Fibroblast of lung (primary cell): ENCODE measurements around the gene VSIR. TPM values are rescaled to one million over a fixed set of nuclear protein-coding genes. Genes with fewer than 3 reads are reported as not detected.

ENCODE experiments used
- DNase-seq, 2 donors: peaks; one replicate each; pipeline versions ENCODE4 v3.0.0 to v3.0.0-alpha.2; 2010; ENCODE audit warnings: low read depth in 2 of 2
- H2AFZ ChIP-seq: 2 replicates; pipeline ENCODE4 v1.5.1; 2012; ENCODE audit warnings: low read length, control low read depth, inconsistent platforms
- H3K27ac ChIP-seq: 2 replicates; pipeline ENCODE4 v1.5.1; 2011; ENCODE audit warnings: low read length, control low read depth; ENCODE audit not compliant: insufficient read depth
- H3K27me3 ChIP-seq: 2 replicates; pipeline ENCODE4 v1.5.1; 2011; ENCODE audit warnings: mild to moderate bottlenecking, low read length; ENCODE audit not compliant: control insufficient read depth, insufficient read depth
- H3K36me3 ChIP-seq: 2 replicates; pipeline ENCODE4 v1.5.1; 2011; ENCODE audit warnings: low read length; ENCODE audit not compliant: control insufficient read depth, insufficient read depth
- H3K4me1 ChIP-seq: 2 replicates; pipeline ENCODE4 v1.5.1; 2011; ENCODE audit warnings: low read length; ENCODE audit not compliant: control insufficient read depth, insufficient read depth; ENCODE audit errors: extremely low read depth
- H3K4me2 ChIP-seq: 2 replicates; pipeline ENCODE4 v1.5.1; 2011; ENCODE audit warnings: low read length, control low read depth; ENCODE audit not compliant: insufficient read depth; ENCODE audit errors: extremely low read depth
- H3K4me3 ChIP-seq, 4 experiments: fragments of 200-600 bp in 1 of 4; sonication (generic) in 1 of 4; replicated peaks in 1 of 4; 2 replicates each; pipeline ENCODE4 v1.5.1; 2011 to 2016; ENCODE audit warnings: low read length in 4 of 4, low read depth in 3 of 4, mild to moderate bottlenecking in 3 of 4, control low read depth in 2 of 4, inconsistent platforms in 1 of 4, mixed read lengths in 1 of 4; ENCODE audit not compliant: insufficient read depth in 1 of 4; ENCODE audit errors: control extremely low read depth in 1 of 4
- H3K79me2 ChIP-seq: 2 replicates; pipeline ENCODE4 v1.5.1; 2012; ENCODE audit warnings: mild to moderate bottlenecking, low read length, inconsistent platforms; ENCODE audit not compliant: control insufficient read depth, insufficient read depth
- H3K9ac ChIP-seq: 2 replicates; pipeline ENCODE4 v1.5.1; 2011; ENCODE audit warnings: mild to moderate bottlenecking, low read length, control low read depth; ENCODE audit not compliant: insufficient read depth
- H3K9me3 ChIP-seq: 2 replicates; pipeline ENCODE4 v1.5.1; 2012; ENCODE audit warnings: low read depth, low read length; ENCODE audit not compliant: control insufficient read depth, insufficient read depth
- H4K20me1 ChIP-seq: 2 replicates; pipeline ENCODE4 v1.5.1; 2011; ENCODE audit warnings: low read length; ENCODE audit not compliant: control insufficient read depth, insufficient read depth; ENCODE audit errors: extremely low read depth
- CTCF ChIP-seq, 2 donors: IDR thresholded peaks in 1 of 2; conservative IDR thresholded peaks in 1 of 2; 1 replicate in 1 of 2; 2 replicates in 1 of 2; pipeline ENCODE4 v1.5.1; 2011 to 2012; ENCODE audit warnings: low read length in 2 of 2, control low read depth in 1 of 2, inconsistent platforms in 1 of 2, low read depth in 1 of 2, mild to moderate bottlenecking in 1 of 2
- EZH2 ChIP-seq: IDR thresholded peaks from 2 replicates; pipeline ENCODE4 v1.5.1; 2012; ENCODE audit warnings: low read length, control low read depth, mild to moderate bottlenecking; ENCODE audit errors: missing control alignments
- polyA plus RNA-seq, 2 donors: library from polyadenylated mRNA; depleted of rRNA in 1 of 2; stranded (reverse) in 1 of 2; unstranded in 1 of 2; fragments of >200 nt; gene quantifications; 2 replicates each; pipeline ENCODE4 v1.2.1, GENCODE V29; 2011 to 2012; ENCODE audit warnings: missing spikeins in 1 of 2
- total RNA-seq: library from RNA; depleted of rRNA; stranded (reverse); fragments of >200 nt; gene quantifications from 2 replicates; pipeline ENCODE4 v1.2.1, GENCODE V29; 2014

Gene VSIR
- total and polyA plus RNA-seq, 2 donors (not counting 1 experiment from before 2014, with no cell fraction given) = 39.9 to 44.1 TPM

GRCh38 chr10:71754562-71754961, 18.8 kb downstream of the VSIR start:
- no peaks in the 10 kb centered on the region for H3K27me3 ChIP-seq
- no peak for TF ChIP-seq EZH2
- no peak for TF ChIP-seq CTCF (conservative IDR thresholded peaks at IDR 0.05 in 1 of 2, IDR thresholded peaks at IDR 0.05 in 1 of 2; ENCODE audit: low read depth in 1 of 2, low read length in 2 of 2)
- no peaks in the 10 kb centered on the region for H3K36me3 ChIP-seq
- H3K4me3 ChIP-seq = no peak overlapping the region
- H2AFZ ChIP-seq = no peak overlapping the region
- H3K4me2 ChIP-seq = no peak overlapping the region
- H4K20me1 ChIP-seq = no peaks in the 10 kb centered on the region
- H3K9ac ChIP-seq = no peak overlapping the region
- H3K27ac ChIP-seq = no peak overlapping the region
- no peaks in the 10 kb centered on the region for H3K79me2 ChIP-seq
- peaks cover 2% of the 10 kb centered on the region for H3K4me1 ChIP-seq
- no peaks in the 10 kb centered on the region for H3K9me3 ChIP-seq
- no peak for DNase-seq

- Histone ChIP-seq H3K9ac (no peak overlapping the region), H4K20me1 (no peaks in the 10 kb centered on the region), H3K4me3 (no peak overlapping the region), H3K9me3 (no peaks in the 10 kb centered on the region), H3K27me3 (no peaks in the 10 kb centered on the region), H2AFZ (no peak overlapping the region), H3K27ac (no peak overlapping the region), H3K79me2 (no peaks in the 10 kb centered on the region), H3K4me1 (peaks cover under 1% of the 10 kb centered on the region), H3K36me3 (no peaks in the 10 kb centered on the region), H3K4me2 (no peak overlapping the region)
- TF ChIP-seq CTCF (conservative IDR thresholded peaks at IDR 0.05 in 1 of 2, IDR thresholded peaks at IDR 0.05 in 1 of 2; ENCODE audit: low read depth in 1 of 2, low read length in 2 of 2) (no peak), EZH2 (no peak)
- DNase-seq = no peak
These were observed 19.3 kb downstream of the VSIR start for GRCh38 chr10:71753960-71754505.

GRCh38 chr10:71753091-71753959, 20.0 kb downstream of the VSIR start:
- H3K36me3 ChIP-seq = no peaks in the 10 kb centered on the region
- H4K20me1 ChIP-seq = no peaks in the 10 kb centered on the region
- no peaks in the 10 kb centered on the region for H3K9me3 ChIP-seq
- no peak for DNase-seq
- no peaks in the 10 kb centered on the region for H3K79me2 ChIP-seq
- H3K4me2 ChIP-seq = no peak overlapping the region
- H3K9ac ChIP-seq = no peak overlapping the region
- no peak overlapping the region for H3K27ac ChIP-seq
- no peak for TF ChIP-seq CTCF (conservative IDR thresholded peaks at IDR 0.05 in 1 of 2, IDR thresholded peaks at IDR 0.05 in 1 of 2; ENCODE audit: low read depth in 1 of 2, low read length in 2 of 2)
- no peak for TF ChIP-seq EZH2
- H3K4me3 ChIP-seq = no peak overlapping the region
- H3K4me1 ChIP-seq = no peaks in the 10 kb centered on the region
- H2AFZ ChIP-seq = no peak overlapping the region
- no peaks in the 10 kb centered on the region for H3K27me3 ChIP-seq
